Natural killer cell treated with Interleukin-12 subunit alpha and Interleukin-12 subunit beta and Interleukin-15 and Interleukin-18, amount 100 ng/mL, for 72 hours (primary cell): ENCODE measurements around the gene ARHGAP27. TPM values are rescaled to one million over a fixed set of nuclear protein-coding genes. Genes with fewer than 3 reads are reported as not detected.
A peak's percentile ranks its signal among the peaks of the same experiment; 100 is the strongest.

ENCODE experiments used
- ATAC-seq, 2 donors: fragments of 150-1000 bp; cut with Tn5 transposase in 1 of 2; sonication (Bioruptor Pico), chemical (Tn5 transposase) in 1 of 2; 2 replicates each; pipeline ENCODE4 v1.10.0; 2021
- DNase-seq: peaks from one replicate; pipeline ENCODE4 v3.0.0; 2022; ENCODE audit warnings: low spot score
- H3K27ac Mint-ChIP-seq, 2 donors: 1 replicate in 1 of 2; 2 replicates in 1 of 2; pipeline ENCODE4 v1.8.0; 2022; ENCODE audit warnings: mixed read lengths in 2 of 2, mild to moderate bottlenecking in 1 of 2, moderate library complexity in 1 of 2
- H3K27me3 Mint-ChIP-seq, 2 donors: 1 replicate in 1 of 2; 2 replicates in 1 of 2; pipeline ENCODE4 v1.8.0; 2022; ENCODE audit warnings: mixed read lengths in 2 of 2
- H3K36me3 Mint-ChIP-seq: one replicate; pipeline ENCODE4 v1.8.0; 2022; ENCODE audit warnings: mixed read lengths
- H3K4me1 Mint-ChIP-seq, 2 donors: 1 replicate in 1 of 2; 2 replicates in 1 of 2; pipeline ENCODE4 v1.8.0; 2022; ENCODE audit warnings: low read depth in 2 of 2, mixed read lengths in 2 of 2, mild to moderate bottlenecking in 1 of 2
- H3K4me3 Mint-ChIP-seq: one replicate; pipeline ENCODE4 v1.8.0; 2022; ENCODE audit warnings: mixed read lengths
- H3K9me3 Mint-ChIP-seq: 2 replicates; pipeline ENCODE4 v1.8.0; 2022; ENCODE audit warnings: mixed read lengths
- total RNA-seq, 2 donors: library from RNA; stranded (reverse); gene quantifications; one replicate each; pipeline ENCODE4 v1.2.3, GENCODE V29; 2022

The ARHGAP27 gene
- total RNA-seq, 2 donors from 2014 or later, result 79.1 to 102 TPM

GRCh38 chr17:45430738-45431530 lies 1.7 kb downstream of the ARHGAP27 start:
- Mint-ChIP-seq H3K4me3 (peak overlapping the region; percentile 85), H3K27me3 (no peaks in the 10 kb centered on the region), H3K27ac (peak overlapping the region in 1 of 2 donors; percentile 70), H3K4me1 (peaks cover 21 to 25% of the 10 kb centered on the region in 2 donors), H3K9me3 (no peaks in the 10 kb centered on the region), H3K36me3 (no peaks in the 10 kb centered on the region)
- ATAC-seq, result peak; percentile 62 to 74
- no peak for DNase-seq

GRCh38 chr17:45430006-45430737 lies 2.5 kb downstream of the ARHGAP27 start:
- Mint-ChIP-seq H3K36me3 (no peaks in the 10 kb centered on the region), H3K9me3 (no peaks in the 10 kb centered on the region), H3K27me3 (no peaks in the 10 kb centered on the region), H3K27ac (peak overlapping the region in 1 of 2 donors; percentile 70), H3K4me3 (peak overlapping the region; percentile 85), H3K4me1 (peaks cover 21 to 25% of the 10 kb centered on the region in 2 donors)
- DNase-seq, result no peak
- no peak for ATAC-seq

DNA sequence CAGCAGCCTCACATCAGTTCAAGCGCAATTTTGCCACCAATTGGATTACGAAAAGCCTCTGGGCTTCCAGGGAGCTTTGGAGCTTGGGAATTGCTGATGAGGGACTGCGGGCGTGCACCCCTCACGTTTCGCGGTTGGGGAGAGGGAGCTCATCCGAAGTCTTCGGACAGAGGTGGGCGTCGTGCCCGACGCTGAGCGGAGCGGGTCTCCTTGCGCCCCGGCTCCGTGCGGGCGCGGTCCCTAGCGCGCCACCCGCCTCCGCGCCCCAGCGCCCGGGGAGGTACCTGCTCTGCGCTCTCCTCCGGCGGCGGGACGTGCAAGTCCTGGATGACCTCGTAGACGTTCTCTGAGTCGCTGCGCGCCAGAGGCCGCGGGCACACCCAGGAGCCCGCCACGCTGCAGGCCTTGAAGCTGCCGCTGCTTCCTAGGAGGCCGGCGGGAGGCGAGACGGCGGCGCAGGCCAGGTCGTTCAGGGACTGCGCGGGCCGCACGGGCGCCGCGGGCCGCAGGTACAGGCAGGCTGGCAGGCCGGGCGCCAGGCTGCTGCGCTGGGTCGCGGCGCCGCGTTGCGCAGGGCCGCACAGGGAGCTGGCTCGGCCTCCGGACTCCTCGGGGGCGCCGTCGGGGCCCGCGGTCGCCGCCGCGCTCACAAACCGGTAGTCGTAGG lies 3.2 kb downstream of the ARHGAP27 start:
- H3K9me3 Mint-ChIP-seq, result no peaks in the 10 kb centered on the region
- H3K4me1 Mint-ChIP-seq, result peaks cover 21 to 25% of the 10 kb centered on the region in 2 donors
- H3K4me3 Mint-ChIP-seq, result no peak overlapping the region
- H3K27me3 Mint-ChIP-seq, result no peaks in the 10 kb centered on the region
- ATAC-seq (no peak), DNase-seq (no peak)
- no peak overlapping the region for H3K27ac Mint-ChIP-seq
- no peaks in the 10 kb centered on the region for H3K36me3 Mint-ChIP-seq

GRCh38 chr17:45428931-45429338 lies 3.7 kb downstream of the ARHGAP27 start:
- Mint-ChIP-seq H3K27me3 (no peaks in the 10 kb centered on the region), H3K9me3 (no peaks in the 10 kb centered on the region), H3K4me1 (peaks cover 21 to 25% of the 10 kb centered on the region in 2 donors), H3K36me3 (no peaks in the 10 kb centered on the region), H3K27ac (no peak overlapping the region), H3K4me3 (peak overlapping the region; percentile 30)
- DNase-seq, result no peak
- ATAC-seq, result no peak

DNA sequence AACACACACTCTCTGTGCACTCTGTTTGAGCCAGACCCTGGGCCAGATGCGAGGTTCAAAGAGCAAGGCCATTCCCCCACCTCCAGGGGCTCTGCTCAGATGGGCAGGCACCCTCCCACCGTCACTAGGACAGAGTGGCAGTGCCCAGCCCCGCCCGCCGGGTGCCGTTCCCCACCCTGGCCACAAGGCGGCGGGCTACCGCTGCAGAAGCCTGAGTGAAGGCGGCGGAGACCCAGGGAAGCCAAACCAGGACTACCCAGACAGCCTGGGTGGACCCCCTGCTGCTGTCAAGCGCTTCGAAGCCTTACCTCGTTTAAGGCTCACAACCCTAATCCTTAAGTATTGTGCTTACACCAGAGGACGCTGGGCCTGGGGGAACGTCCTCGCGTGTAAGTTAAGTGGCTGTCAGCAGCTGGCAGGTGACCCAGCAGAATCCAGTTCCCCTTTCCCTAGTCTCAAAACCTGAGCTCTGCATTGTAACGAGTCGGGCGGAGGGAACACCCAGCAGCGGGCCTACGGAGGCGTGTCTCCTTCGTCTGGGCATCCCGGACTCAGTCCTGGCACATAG lies 4.5 kb downstream of the ARHGAP27 start:
- no peaks in the 10 kb centered on the region for H3K36me3 Mint-ChIP-seq
- peak; percentile 79 for DNase-seq
- no peaks in the 10 kb centered on the region for H3K27me3 Mint-ChIP-seq
- H3K9me3 Mint-ChIP-seq, result no peaks in the 10 kb centered on the region
- peak overlapping the region; percentile 63 for H3K4me3 Mint-ChIP-seq
- H3K4me1 Mint-ChIP-seq, result peaks cover 21 to 25% of the 10 kb centered on the region in 2 donors
- peak overlapping the region; percentile 37 to 74 for H3K27ac Mint-ChIP-seq
- ATAC-seq, result peak; percentile 79 to 80

- no peaks in the 10 kb centered on the region for H3K27me3 Mint-ChIP-seq
- no peaks in the 10 kb centered on the region for H3K9me3 Mint-ChIP-seq
- no peaks in the 10 kb centered on the region for H3K36me3 Mint-ChIP-seq
- no peak overlapping the region for H3K4me3 Mint-ChIP-seq
- DNase-seq (no peak), ATAC-seq (no peak)
- peaks cover 21 to 25% of the 10 kb centered on the region in 2 donors for H3K4me1 Mint-ChIP-seq
- H3K27ac Mint-ChIP-seq, result no peak overlapping the region
Observed at GRCh38 chr17:45427181-45427835, 5.4 kb downstream of the ARHGAP27 start.

GRCh38 chr17:45426561-45426960 lies 6.1 kb downstream of the ARHGAP27 start:
- Mint-ChIP-seq H3K36me3 (no peaks in the 10 kb centered on the region), H3K27ac (no peak overlapping the region), H3K9me3 (no peaks in the 10 kb centered on the region), H3K27me3 (no peaks in the 10 kb centered on the region), H3K4me1 (peaks cover 21 to 25% of the 10 kb centered on the region in 2 donors), H3K4me3 (no peak overlapping the region)
- ATAC-seq (no peak), DNase-seq (no peak)

DNA sequence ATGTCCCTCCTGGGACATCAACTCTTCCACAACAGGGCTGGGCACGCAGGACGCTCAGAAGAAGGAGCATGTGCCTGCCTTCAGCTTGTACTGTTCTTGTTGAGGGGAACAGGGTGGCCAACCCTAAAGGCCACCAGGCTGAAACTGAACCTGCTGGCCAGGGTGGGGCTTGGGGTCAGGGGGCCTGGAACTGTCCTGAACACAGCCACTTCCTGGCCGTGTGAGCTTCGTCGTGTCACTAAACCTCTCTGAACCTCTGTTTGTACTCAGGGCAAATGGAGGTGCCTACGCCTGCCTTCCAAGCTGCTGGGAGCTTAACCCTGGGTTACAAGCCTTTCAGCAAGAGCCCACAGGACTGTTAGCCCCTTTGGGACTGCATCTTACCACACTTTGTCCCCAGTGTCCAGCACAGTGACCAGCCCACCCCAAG lies 6.7 kb downstream of the ARHGAP27 start:
- no peaks in the 10 kb centered on the region for H3K9me3 Mint-ChIP-seq
- no peak overlapping the region for H3K27ac Mint-ChIP-seq
- H3K4me3 Mint-ChIP-seq, result no peak overlapping the region
- no peaks in the 10 kb centered on the region for H3K27me3 Mint-ChIP-seq
- DNase-seq (no peak), ATAC-seq (no peak)
- H3K4me1 Mint-ChIP-seq, result peaks cover 18 to 21% of the 10 kb centered on the region in 2 donors
- no peaks in the 10 kb centered on the region for H3K36me3 Mint-ChIP-seq

GRCh38 chr17:45425125-45425983 lies 7.3 kb downstream of the ARHGAP27 start:
- ATAC-seq, result no peak
- Mint-ChIP-seq H3K27ac (no peak overlapping the region), H3K36me3 (no peaks in the 10 kb centered on the region), H3K4me1 (peaks cover 15 to 17% of the 10 kb centered on the region in 2 donors), H3K27me3 (no peaks in the 10 kb centered on the region), H3K4me3 (no peak overlapping the region), H3K9me3 (no peaks in the 10 kb centered on the region)
- DNase-seq, result no peak

DNA sequence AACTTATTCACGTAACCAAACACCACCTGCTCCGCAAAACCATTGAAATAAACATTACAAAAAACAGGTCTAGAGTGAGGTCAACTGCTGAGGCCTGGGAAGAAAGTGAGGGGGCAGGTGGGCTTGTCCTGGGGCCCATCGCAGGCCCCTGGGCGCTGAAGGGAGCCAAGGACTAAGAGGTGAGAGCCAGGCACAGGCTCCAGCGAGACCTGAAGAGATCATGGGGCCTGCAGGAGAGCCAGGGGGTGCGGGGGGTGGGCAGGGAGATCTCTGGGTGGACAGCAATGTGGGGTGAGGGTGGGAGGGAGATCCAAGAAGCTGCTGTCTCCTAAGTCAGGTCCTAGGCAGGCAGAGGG lies 7.9 kb downstream of the ARHGAP27 start:
- H3K4me3 Mint-ChIP-seq, result no peak overlapping the region
- H3K27ac Mint-ChIP-seq, result no peak overlapping the region
- ATAC-seq, result no peak

GRCh38 chr17:45423975-45424335 lies 8.7 kb downstream of the ARHGAP27 start:
- peaks cover 13 to 15% of the 10 kb centered on the region in 2 donors for H3K4me1 Mint-ChIP-seq
- no peak overlapping the region for H3K27ac Mint-ChIP-seq
- H3K27me3 Mint-ChIP-seq, result no peaks in the 10 kb centered on the region
- DNase-seq (no peak), ATAC-seq (no peak)
- H3K4me3 Mint-ChIP-seq, result no peak overlapping the region
- H3K36me3 Mint-ChIP-seq, result no peaks in the 10 kb centered on the region
- H3K9me3 Mint-ChIP-seq, result no peaks in the 10 kb centered on the region

More for the DNA sequence above, 7.9 kb downstream of the ARHGAP27 start:
- no peaks in the 10 kb centered on the region for H3K9me3 Mint-ChIP-seq
- DNase-seq, result no peak
- no peaks in the 10 kb centered on the region for H3K36me3 Mint-ChIP-seq
- peaks cover 14 to 17% of the 10 kb centered on the region in 2 donors for H3K4me1 Mint-ChIP-seq
- H3K27me3 Mint-ChIP-seq, result no peaks in the 10 kb centered on the region

GRCh38 chr17:45423304-45423974 lies 9.2 kb downstream of the ARHGAP27 start:
- Mint-ChIP-seq H3K36me3 (no peaks in the 10 kb centered on the region), H3K9me3 (no peaks in the 10 kb centered on the region), H3K4me3 (no peak overlapping the region), H3K27ac (no peak overlapping the region), H3K27me3 (no peaks in the 10 kb centered on the region), H3K4me1 (peaks cover 8 to 11% of the 10 kb centered on the region in 2 donors)
- ATAC-seq (no peak), DNase-seq (no peak)
